Neural progenitor cell (in vitro differentiated cells): Measurements from ENCODE around the gene PAK4.

Experiments
- CTCF ChIP-seq: fragments of 200-600 bp; sonication (generic); IDR thresholded peaks from 2 replicates; pipeline ENCODE4 v1.5.1; 2017; ENCODE audit warnings: antibody characterized with exemption, mild to moderate bottlenecking
- EZH2 ChIP-seq: fragments of 200-600 bp; sonication (generic); IDR thresholded peaks from 2 replicates; pipeline ENCODE4 v1.6.1; 2017; ENCODE audit warnings: antibody characterized with exemption, mild to moderate bottlenecking, moderate library complexity
- EZH2phosphoT487 ChIP-seq: fragments of 200-600 bp; sonication (generic); IDR thresholded peaks from 2 replicates; pipeline ENCODE4 v1.6.1; 2017; ENCODE audit warnings: antibody characterized with exemption

- no peak for TF ChIP-seq EZH2
- no peak for TF ChIP-seq CTCF
- TF ChIP-seq EZH2phosphoT487 = no peak
Observed at GRCh38 chr19:39126312-39127187, 964 bp downstream of the PAK4 start.
